ENCODE measurements around the gene POLR2H. TPM values are rescaled to one million over a fixed set of nuclear protein-coding genes. Genes with fewer than 3 reads are reported as not detected.

Gene POLR2H
- total and polyA plus RNA-seq, 3 donors from 2014 or later: 65.0 to 76.4 (median 72.2) TPM

DNA sequence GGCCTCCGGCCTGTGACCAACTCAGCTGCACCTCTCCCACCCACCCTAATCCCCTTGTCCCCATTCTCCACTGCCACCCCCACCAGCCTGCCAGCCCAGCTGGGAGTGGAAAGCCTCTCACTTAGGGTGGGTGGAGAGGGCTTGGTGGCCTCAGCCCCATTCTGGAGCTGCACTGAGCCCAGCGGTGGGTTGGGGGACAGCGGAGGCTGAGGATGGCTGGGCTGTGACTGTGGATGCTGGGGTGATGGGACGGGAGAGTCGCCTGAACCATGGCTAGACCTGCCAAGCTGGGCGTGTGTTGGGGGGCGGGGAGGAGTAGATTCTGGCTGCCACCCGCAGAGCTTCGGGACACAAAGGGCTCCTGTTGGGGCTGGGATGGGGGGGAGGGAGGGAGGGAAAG is 1.9 kb upstream of the POLR2H start:
- H3K4me1 ChIP-seq: peaks cover 58% of the 10 kb centered on the region
- TF ChIP-seq POLR2A (IDR thresholded peaks at IDR 0.05): no peak
- TF ChIP-seq, protein P1, sequence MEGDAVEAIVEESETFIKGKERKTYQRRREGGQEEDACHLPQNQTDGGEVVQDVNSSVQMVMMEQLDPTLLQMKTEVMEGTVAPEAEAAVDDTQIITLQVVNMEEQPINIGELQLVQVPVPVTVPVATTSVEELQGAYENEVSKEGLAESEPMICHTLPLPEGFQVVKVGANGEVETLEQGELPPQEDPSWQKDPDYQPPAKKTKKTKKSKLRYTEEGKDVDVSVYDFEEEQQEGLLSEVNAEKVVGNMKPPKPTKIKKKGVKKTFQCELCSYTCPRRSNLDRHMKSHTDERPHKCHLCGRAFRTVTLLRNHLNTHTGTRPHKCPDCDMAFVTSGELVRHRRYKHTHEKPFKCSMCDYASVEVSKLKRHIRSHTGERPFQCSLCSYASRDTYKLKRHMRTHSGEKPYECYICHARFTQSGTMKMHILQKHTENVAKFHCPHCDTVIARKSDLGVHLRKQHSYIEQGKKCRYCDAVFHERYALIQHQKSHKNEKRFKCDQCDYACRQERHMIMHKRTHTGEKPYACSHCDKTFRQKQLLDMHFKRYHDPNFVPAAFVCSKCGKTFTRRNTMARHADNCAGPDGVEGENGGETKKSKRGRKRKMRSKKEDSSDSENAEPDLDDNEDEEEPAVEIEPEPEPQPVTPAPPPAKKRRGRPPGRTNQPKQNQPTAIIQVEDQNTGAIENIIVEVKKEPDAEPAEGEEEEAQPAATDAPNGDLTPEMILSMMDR (IDR thresholded peaks at IDR 0.05): no peak
- WGBS, 2 donors: 33 to 43% methylated on average over 6 to 9 of the region's 9 CpGs
- intact Hi-C loops (cut with DNase I; ENCODE audit: low total_unique reads): loop anchor here (10.0 kb wide), 1 partner anchor 45 kb away; the partner anchor contains the start of gene EIF4G1
- peak overlapping the region in 1 of 2 donors; percentile 85 for H3K4me3 ChIP-seq
- peak overlapping the region; percentile 37 to 98 for H3K27ac ChIP-seq
- H3K9me3 ChIP-seq: no peaks in the 10 kb centered on the region
- H3K36me3 ChIP-seq (ENCODE audit: low read depth, missing control alignments): no peaks in the 10 kb centered on the region
- no peaks in the 10 kb centered on the region for H3K27me3 ChIP-seq
- peak; percentile 75 for DNase-seq

- H3K4me1 ChIP-seq: peaks cover 56% of the 10 kb centered on the region
- intact Hi-C loops (cut with DNase I; ENCODE audit: low total_unique reads): loop anchor here (10.0 kb wide), 1 partner anchor 45 kb away; the partner anchor contains the start of gene EIF4G1
- H3K4me3 ChIP-seq: peak overlapping the region; percentile 85 to 86
- WGBS, 2 donors: 28 to 30% methylated on average over 12 of the region's 12 CpGs
- H3K27me3 ChIP-seq: no peaks in the 10 kb centered on the region
- no peaks in the 10 kb centered on the region for H3K36me3 ChIP-seq (ENCODE audit: low read depth, missing control alignments)
- DNase-seq: peak; percentile 69
- H3K9me3 ChIP-seq: no peaks in the 10 kb centered on the region
- peak overlapping the region; percentile 37 to 98 for H3K27ac ChIP-seq
- TF ChIP-seq, protein P1 (IDR thresholded peaks at IDR 0.05): peak in 1 of 3 experiments; percentile 9
- no peak for TF ChIP-seq POLR2A (IDR thresholded peaks at IDR 0.05)
Observed at GRCh38 chr3:184360070-184360928, 1.2 kb upstream of the POLR2H start.

- H3K4me3 ChIP-seq: peak overlapping the region; percentile 85 to 86
- TF ChIP-seq POLR2A (IDR thresholded peaks at IDR 0.05): no peak
- TF ChIP-seq, protein P1 (IDR thresholded peaks at IDR 0.05): no peak
- 3 to 14% methylated on average over 6 to 24 of the region's 24 CpGs for WGBS, 2 donors
- H3K9me3 ChIP-seq: no peaks in the 10 kb centered on the region
- H3K27me3 ChIP-seq: no peaks in the 10 kb centered on the region
- no peak for DNase-seq
- H3K27ac ChIP-seq: peak overlapping the region; percentile 37 to 98
- H3K4me1 ChIP-seq: peaks cover 51% of the 10 kb centered on the region
- intact Hi-C loops (cut with DNase I; ENCODE audit: low total_unique reads): loop anchor here (10.0 kb wide), 1 partner anchor 46 kb away; the partner anchor contains the start of gene EIF4G1
- no peaks in the 10 kb centered on the region for H3K36me3 ChIP-seq (ENCODE audit: low read depth, missing control alignments)
Observed at GRCh38 chr3:184360929-184361531, 480 bp upstream of the POLR2H start.

- Histone ChIP-seq H3K4me3 (peak overlapping the region; percentile 85 to 86), H3K4me1 (peaks cover 45% of the 10 kb centered on the region), H3K27me3 (no peaks in the 10 kb centered on the region), H3K36me3 (ENCODE audit: low read depth, missing control alignments) (no peaks in the 10 kb centered on the region), H3K27ac (peak overlapping the region; percentile 96 to 98), H3K9me3 (no peaks in the 10 kb centered on the region)
- 0 to 1% methylated on average over 28 to 38 of the region's 38 CpGs for WGBS, 2 donors
- DNase-seq: peak; percentile 86
- intact Hi-C loops (cut with DNase I; ENCODE audit: low total_unique reads): loop anchor here (10.0 kb wide), 1 partner anchor 47 kb away; the partner anchor contains the start of gene EIF4G1
- no peak for TF ChIP-seq POLR2A (IDR thresholded peaks at IDR 0.05)
- TF ChIP-seq, protein P1 (IDR thresholded peaks at IDR 0.05): peak in 1 of 3 experiments; percentile 5
Observed at GRCh38 chr3:184361932-184362667, 590 bp downstream of the POLR2H start.
